ENCODE data around the gene ZNF83. TPM values are rescaled to one million over a fixed set of nuclear protein-coding genes. Genes with fewer than 3 reads are reported as not detected.

ZNF83 gene
- total and polyA plus RNA-seq, 2 of the 4 experiments (the other 2 are of a cell fraction), result 32.9 to 36.9 TPM

GRCh38 chr19:52602941-52603340 lies 35.2 kb downstream of the ZNF83 start:
- ATAC-seq (ENCODE audit: low read depth) (no peak), DNase-seq (no peak)
- no peaks in the 10 kb centered on the region for H4K20me1 ChIP-seq (ENCODE audit: insufficient read depth, low read length)
- H3K18ac ChIP-seq (ENCODE audit: low read depth, low read length), result no peak overlapping the region
- H3K4me3 ChIP-seq (ENCODE audit: insufficient read depth, low read depth, low read length), result no peak overlapping the region
- CTCF ChIA-PET, result no interaction called here
- dilution Hi-C loops (cut with HindIII; ENCODE audit: low sequenced_read_pairs, unreplicated experiment) (no loop called here), in situ Hi-C loops (cut with MboI; ENCODE audit: low sequenced_read_pairs) (no loop called here), intact Hi-C loops (cut with micrococcal nuclease) (no loop called here)
- no peak overlapping the region for H2AK5ac ChIP-seq (ENCODE audit: low read depth, low read length)
- H3K36me3 ChIP-seq (ENCODE audit: control insufficient read depth, insufficient read depth, low read length), result peaks cover 2% of the 10 kb centered on the region; the same call in 1 of the 2 replicates
- H3K4ac ChIP-seq (ENCODE audit: low read depth, low read length), result no peak overlapping the region
- H2AFZ ChIP-seq (replicated peaks; ENCODE audit: low read length, poor library complexity), result no peak overlapping the region
- H3K9me3 ChIP-seq (ENCODE audit: control insufficient read depth, insufficient read depth, low read length), result peaks cover 4% of the 10 kb centered on the region; the same call in 1 of the 2 replicates
- H3K14ac ChIP-seq (replicated peaks; ENCODE audit: low read depth, low read length), result no peak overlapping the region
- no peak overlapping the region for H2BK5ac ChIP-seq (ENCODE audit: low read depth, low read length, poor library complexity, severe bottlenecking)
- no peaks in the 10 kb centered on the region for H3K27me3 ChIP-seq (ENCODE audit: control insufficient read depth, insufficient read depth, low read length)
- H2AK9ac ChIP-seq (replicated peaks; ENCODE audit: low read depth, low read length, poor library complexity), result no peak overlapping the region
- H2BK15ac ChIP-seq (ENCODE audit: low read depth, low read length), result no peak overlapping the region
- POLR2A ChIA-PET (ENCODE audit: unreplicated experiment), result no interaction called here
- H2BK120ac ChIP-seq (ENCODE audit: low read depth, low read length), result no peak overlapping the region
- H4K91ac ChIP-seq (ENCODE audit: insufficient read depth, low read depth, low read length), result no peak overlapping the region
- H2BK20ac ChIP-seq (ENCODE audit: low read depth, low read length), result no peak overlapping the region
- H4K5ac ChIP-seq (ENCODE audit: low read depth, low read length), result no peak overlapping the region
- TF ChIP-seq SMC3 (IDR thresholded peaks at IDR 0.05; ENCODE audit: low read depth, low read length), result no peak
- no peak for TF ChIP-seq MAZ (IDR thresholded peaks at IDR 0.05; ENCODE audit: borderline replicate concordance, low read depth, low read length)
- peaks cover 12 to 18% of the 10 kb centered on the region in 2 experiments for H3K79me1 ChIP-seq (ENCODE audit: low read depth in 1 of 2, low read length in 2 of 2)
- H3K9me1 ChIP-seq (ENCODE audit: insufficient read depth, low read length), result peaks cover 3% of the 10 kb centered on the region; the same call in 1 of the 2 replicates
- BruUV-seq (replicated peaks), result no TSS peak
- no peak overlapping the region for H3K23ac ChIP-seq (ENCODE audit: low read depth, low read length)
- H4K8ac ChIP-seq (ENCODE audit: low read depth in 2 of 2, low read length in 2 of 2), result no peak overlapping the region
- no peak overlapping the region for H3K9ac ChIP-seq (ENCODE audit: low read depth, low read length)
- H3K56ac ChIP-seq (ENCODE audit: extremely low read depth, insufficient read depth, low read length), result no peak overlapping the region
- no peak overlapping the region for H3K27ac ChIP-seq (ENCODE audit: insufficient read depth, low read length)
- H3K4me1 ChIP-seq (ENCODE audit: control insufficient read depth, insufficient read depth, low read length), result peaks cover 5% of the 10 kb centered on the region; the same call in 1 of the 2 replicates
- no CpG with 5 or more reads among the region's 2 CpGs for WGBS, 2 experiments (ENCODE audit: extremely low coverage in 2 of 2, insufficient read length in 1 of 2)
- no peak overlapping the region for H3K4me2 ChIP-seq (ENCODE audit: low read depth, low read length)
